OCI-LY1 (cell line): ENCODE results near the gene PACS2.

Source experiments
- CTCF ChIP-seq: fragments of 200-600 bp; sonication (generic), shearing (Covaris generic); IDR thresholded peaks from 2 replicates; pipeline ENCODE4 v1.5.1; 2017; ENCODE audit warnings: mild to moderate bottlenecking, antibody characterized with exemption, low read length, moderate library complexity, mixed read lengths
- EZH2 ChIP-seq: fragments of 200-600 bp; sonication (generic), shearing (Covaris generic); IDR thresholded peaks from 2 replicates; pipeline ENCODE4 v1.8.0; 2017; ENCODE audit warnings: borderline replicate concordance, mixed run types, mild to moderate bottlenecking, antibody characterized with exemption, low read length, moderate library complexity, mixed read lengths

GRCh38 chr14:105382343-105383082, 68.0 kb downstream of the PACS2 start:
- TF ChIP-seq CTCF = no peak
- TF ChIP-seq EZH2 = no peak
